ENCODE data around the gene ARID1B.

ARID1B gene

DNA sequence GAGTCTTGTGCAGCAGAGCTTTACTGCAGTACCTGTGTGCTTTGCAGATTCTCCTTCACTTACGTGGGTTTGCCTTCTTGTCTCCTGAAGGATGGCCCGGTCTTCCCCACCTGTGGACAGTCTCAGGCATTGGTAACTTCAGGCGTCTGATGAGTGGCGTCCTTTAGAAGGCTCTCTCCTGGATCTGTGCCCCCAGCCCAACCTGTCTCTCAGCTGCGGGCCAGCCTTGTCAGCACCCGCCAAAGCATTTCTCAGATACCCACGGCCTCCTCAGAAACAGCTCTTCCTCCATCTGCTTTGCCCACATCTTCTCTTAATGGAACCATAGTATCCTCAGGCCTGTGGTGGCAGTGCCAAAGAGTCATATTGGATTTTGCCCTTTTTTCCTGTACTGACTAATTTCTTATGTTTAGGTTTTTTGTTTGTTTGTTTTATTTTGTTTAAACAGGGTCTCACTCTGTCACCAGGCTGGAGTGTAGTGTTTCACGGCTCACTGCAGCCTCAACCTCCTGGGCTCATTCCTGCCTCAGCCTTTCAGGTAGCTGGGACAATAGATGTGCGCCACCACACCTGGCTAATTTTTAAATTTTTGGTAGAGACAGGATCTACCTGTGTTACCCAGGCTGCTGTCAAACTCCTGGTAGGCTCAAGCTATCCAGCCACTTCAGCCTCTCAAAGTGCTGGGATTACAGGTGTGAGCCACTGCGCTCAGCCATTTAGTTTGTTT, 96.6 kb downstream of the ARID1B start:
- no peak for DNase-seq (ENCODE audit: extremely low spot score)
- ChIA-PET POLR2A (no interaction called here), CTCF (interaction anchor here (0.8 to 1.9 kb wide), 3 partner anchors 9 to 17 kb away, joined by 3 to 5 read pairs (median 4); no protein-coding TSS in a partner anchor)
- TF ChIP-seq CTCF (IDR thresholded peaks at IDR 0.05; ENCODE audit: control extremely low read depth, extremely low read depth, low read depth, missing control alignments): no peak

DNA sequence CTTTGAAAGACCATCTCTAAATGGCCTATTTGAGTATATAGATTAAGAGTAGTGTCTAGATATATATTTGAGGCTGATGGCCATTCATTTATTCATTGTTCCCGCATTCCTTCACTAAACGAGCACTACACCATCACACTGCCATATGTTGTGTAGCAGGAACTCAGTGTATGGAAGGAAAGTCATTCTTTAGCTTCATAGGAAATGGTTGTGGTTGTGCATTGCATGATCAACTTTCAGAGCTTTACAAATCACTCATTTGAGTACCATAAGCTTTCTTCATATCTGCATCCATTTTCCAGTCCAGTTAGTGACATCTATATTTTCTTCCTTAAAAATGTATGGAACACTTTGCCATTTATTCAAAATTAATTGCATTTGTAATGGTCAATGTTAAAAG, 97.9 kb downstream of the ARID1B start:
- CTCF ChIA-PET: interaction anchor here (0.6 to 1.9 kb wide), 8 partner anchors 8 to 69 kb away, joined by 3 to 9 read pairs (median 4); no protein-coding TSS in a partner anchor
- POLR2A ChIA-PET: no interaction called here
- no peak for TF ChIP-seq CTCF (IDR thresholded peaks at IDR 0.05; ENCODE audit: control extremely low read depth, extremely low read depth, low read depth, missing control alignments)

DNA sequence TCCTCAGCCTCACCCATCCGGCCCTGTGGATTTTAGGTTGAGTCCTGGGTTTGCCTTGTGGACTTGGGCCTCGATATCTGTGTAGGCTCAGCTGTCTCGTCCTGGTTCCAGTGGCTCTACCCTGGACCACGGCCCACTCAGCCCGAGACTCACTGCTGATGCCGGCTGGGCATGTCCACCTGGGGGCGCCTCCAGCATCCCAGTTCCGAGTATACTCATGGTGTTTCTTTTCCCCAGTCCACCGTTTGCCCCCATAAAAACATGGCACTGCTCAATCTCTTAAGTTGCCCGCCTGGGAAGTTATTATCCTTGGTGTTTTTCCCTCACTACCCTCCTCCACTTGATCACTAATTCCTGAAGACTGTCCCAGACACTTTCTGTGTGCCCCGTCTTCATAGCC, 99.1 kb downstream of the ARID1B start:
- POLR2A ChIA-PET: no interaction called here
- TF ChIP-seq CTCF (IDR thresholded peaks at IDR 0.05; ENCODE audit: control extremely low read depth, extremely low read depth, low read depth, missing control alignments): peak; percentile 42
- CTCF ChIA-PET: interaction anchor here (0.8 to 4.9 kb wide), 4 partner anchors 8 to 23 kb away, joined by 3 to 17 read pairs (median 8); no protein-coding TSS in a partner anchor
- DNase-seq (ENCODE audit: extremely low spot score): no peak

More for the DNA sequence above, 97.9 kb downstream of the ARID1B start:
- no peak for DNase-seq (ENCODE audit: extremely low spot score)

DNA sequence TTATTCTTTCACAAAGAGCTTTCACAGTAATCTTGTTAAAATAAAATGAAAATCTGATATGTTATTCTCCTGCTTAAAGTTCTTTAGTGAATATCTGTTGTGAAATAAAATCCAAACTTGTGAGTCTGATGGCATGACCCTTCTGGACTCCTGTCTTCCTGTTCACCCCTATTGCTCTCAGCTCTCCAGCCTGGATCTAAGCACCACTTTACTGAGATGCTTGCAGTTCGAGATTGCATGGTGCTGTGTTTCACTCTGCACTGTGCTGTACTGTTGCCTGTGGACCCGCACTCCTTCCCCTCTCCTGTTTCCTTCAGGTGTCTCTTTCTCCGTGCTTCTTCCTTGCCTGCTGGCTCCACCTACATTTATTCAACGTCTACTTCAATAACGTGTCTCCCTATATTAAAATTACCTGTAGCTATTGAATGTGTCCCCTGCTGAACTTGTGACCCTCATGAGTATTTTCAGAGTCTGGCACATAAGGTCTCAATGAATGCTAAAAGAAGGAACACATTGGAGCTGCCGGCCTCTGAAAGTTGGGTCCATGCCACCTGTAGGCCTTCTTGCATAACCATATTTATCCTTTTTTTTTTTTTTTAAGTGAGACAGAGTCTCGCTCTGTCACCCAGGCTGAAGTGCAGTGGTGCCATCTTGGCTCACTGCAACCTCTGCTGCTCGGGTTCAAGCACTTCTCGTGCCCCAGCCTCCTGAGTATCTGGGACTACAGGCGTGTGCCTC, 100.1 kb downstream of the ARID1B start:
- CTCF ChIA-PET: interaction anchor here (1.1 to 4.9 kb wide), 3 partner anchors 8 to 14 kb away, joined by 4 to 17 read pairs (median 7); no protein-coding TSS in a partner anchor
- TF ChIP-seq CTCF (IDR thresholded peaks at IDR 0.05; ENCODE audit: control extremely low read depth, extremely low read depth, low read depth, missing control alignments): no peak
- POLR2A ChIA-PET: no interaction called here
- no peak for DNase-seq (ENCODE audit: extremely low spot score)

- ChIA-PET CTCF (interaction anchor here (2.1 to 4.9 kb wide), 3 partner anchors 9 to 15 kb away, joined by 7 to 17 read pairs (median 7); no protein-coding TSS in a partner anchor), POLR2A (no interaction called here)
- TF ChIP-seq CTCF (IDR thresholded peaks at IDR 0.05; ENCODE audit: control extremely low read depth, extremely low read depth, low read depth, missing control alignments): no peak
- no peak for DNase-seq (ENCODE audit: extremely low spot score)
Measured at GRCh38 chr6:156878681-156879080, 101.5 kb downstream of the ARID1B start.

GRCh38 chr6:156879186-156879585, 102.0 kb downstream of the ARID1B start:
- ChIA-PET POLR2A (interaction anchor here (1.1 kb wide), 1 partner anchor 11 kb away, joined by 3 read pairs; no protein-coding TSS in a partner anchor), CTCF (interaction anchor here (1.4 to 4.9 kb wide), 4 partner anchors 9 to 39 kb away, joined by 5 to 17 read pairs (median 7); no protein-coding TSS in a partner anchor)
- no peak for TF ChIP-seq CTCF (IDR thresholded peaks at IDR 0.05; ENCODE audit: control extremely low read depth, extremely low read depth, low read depth, missing control alignments)
- DNase-seq (ENCODE audit: extremely low spot score): no peak

All from GM10248 (cell line).